Neural cell (in vitro differentiated cells): Measurements from ENCODE around the gene MORC3. TPM values are rescaled to one million over a fixed set of nuclear protein-coding genes. Genes with fewer than 3 reads are reported as not detected.

Experiments
- H2AFZ ChIP-seq: fragments of 200-600, 300-800 bp; sonication (generic), shearing (Covaris generic); 2 replicates; pipeline ENCODE4 v1.6.0; 2014; ENCODE audit warnings: low read depth, mild to moderate bottlenecking, antibody characterized with exemption, low read length, moderate library complexity
- H3F3A ChIP-seq: fragments of 200-600 bp; shearing (Covaris generic); 2 replicates; pipeline ENCODE4 v1.6.1; 2016; ENCODE audit warnings: mild to moderate bottlenecking, moderate library complexity, mixed read lengths, antibody characterized with exemption, low read length; ENCODE audit not compliant: insufficient read depth, poor library complexity, severe bottlenecking
- H3K27ac ChIP-seq: fragments of 200-600, 300-800 bp; sonication (generic), shearing (Covaris generic); 2 replicates; pipeline ENCODE4 v1.5.1; 2014; ENCODE audit warnings: mild to moderate bottlenecking, low read length, moderate library complexity
- H3K27me3 ChIP-seq: fragments of 300-800, 200-600 bp; sonication (generic), shearing (Covaris generic); 2 replicates; pipeline ENCODE4 v1.6.0; 2014; ENCODE audit warnings: mild to moderate bottlenecking, low read depth, low read length, moderate library complexity; ENCODE audit not compliant: insufficient read depth
- H3K36me3 ChIP-seq: fragments of 300-800, 200-600 bp; sonication (generic), shearing (Covaris generic); 2 replicates; pipeline ENCODE4 v1.5.1; 2014; ENCODE audit warnings: mild to moderate bottlenecking, antibody characterized with exemption, low read length, moderate library complexity; ENCODE audit not compliant: insufficient read depth
- H3K4me2 ChIP-seq: fragments of 300-800, 200-600 bp; sonication (generic), shearing (Covaris generic); 2 replicates; pipeline ENCODE4 v1.6.0; 2014; ENCODE audit warnings: mild to moderate bottlenecking, low read length
- H3K4me3 ChIP-seq: fragments of 300-800, 200-600 bp; sonication (generic), shearing (Covaris generic); 2 replicates; pipeline ENCODE4 v1.5.1; 2014; ENCODE audit warnings: mild to moderate bottlenecking, low read length, moderate library complexity
- H3K79me2 ChIP-seq: fragments of 200-600 bp; shearing (Covaris generic); replicated peaks from 2 replicates; pipeline ENCODE4 v1.6.0; 2014; ENCODE audit warnings: mild to moderate bottlenecking, low read length, moderate library complexity; ENCODE audit not compliant: insufficient read depth
- H3K9ac ChIP-seq: fragments of 300-800, 200-600 bp; sonication (generic), shearing (Covaris generic); 2 replicates; pipeline ENCODE4 v1.6.1; 2016; ENCODE audit warnings: mild to moderate bottlenecking, low read length, mixed read lengths
- H3K9me2 ChIP-seq: fragments of 200-600 bp; shearing (Covaris generic); 2 replicates; pipeline ENCODE4 v1.6.1; 2016; ENCODE audit warnings: mild to moderate bottlenecking, low read length, mixed read lengths; ENCODE audit not compliant: insufficient read depth
- H3K9me3 ChIP-seq: fragments of 200-600, 300-800 bp; sonication (generic), shearing (Covaris generic); 2 replicates; pipeline ENCODE4 v1.6.1; 2016; ENCODE audit warnings: mild to moderate bottlenecking, mixed run types, low read length, moderate library complexity, mixed read lengths
- H4K20me1 ChIP-seq: fragments of 200-600 bp; shearing (Covaris generic); 2 replicates; pipeline ENCODE4 v1.6.1; 2016; ENCODE audit warnings: mild to moderate bottlenecking, mixed run types; ENCODE audit not compliant: insufficient read depth
- CTCF ChIP-seq: fragments of 450-650 bp; IDR thresholded peaks from 2 replicates; pipeline ENCODE4 v1.5.1; 2014; ENCODE audit warnings: antibody characterized with exemption, mild to moderate bottlenecking, moderate library complexity; ENCODE audit not compliant: poor library complexity, severe bottlenecking
- EP300 ChIP-seq: fragments of 450-650 bp; conservative IDR thresholded peaks from 2 replicates; pipeline ENCODE4 v1.6.1; 2014; ENCODE audit warnings: antibody characterized with exemption, mild to moderate bottlenecking, moderate library complexity; ENCODE audit not compliant: poor library complexity, severe bottlenecking
- EZH2 ChIP-seq: fragments of 200-600, 300-800 bp; shearing (Covaris generic), sonication (generic); IDR thresholded peaks from 2 replicates; pipeline ENCODE4 v1.6.1; 2014; ENCODE audit warnings: antibody characterized with exemption, low read length, borderline replicate concordance, mild to moderate bottlenecking; ENCODE audit not compliant: insufficient read depth, poor library complexity, severe bottlenecking
- MXI1 ChIP-seq: fragments of 450-650 bp; conservative IDR thresholded peaks from 2 replicates; pipeline ENCODE4 v1.6.1; 2014; ENCODE audit warnings: antibody characterized with exemption, mild to moderate bottlenecking; ENCODE audit not compliant: poor library complexity, severe bottlenecking
- POLR2AphosphoS5 ChIP-seq: IDR thresholded peaks from 2 replicates; pipeline ENCODE4 v1.6.1; 2012
- RAD21 ChIP-seq: fragments of 450-650 bp; conservative IDR thresholded peaks from 2 replicates; pipeline ENCODE4 v1.6.1; 2014; ENCODE audit warnings: antibody characterized with exemption, mild to moderate bottlenecking, moderate library complexity
- REST ChIP-seq: IDR thresholded peaks from 2 replicates; pipeline ENCODE4 v1.6.1; 2012; ENCODE audit warnings: borderline replicate concordance
- SMC3 ChIP-seq: fragments of 450-650 bp; conservative IDR thresholded peaks from 2 replicates; pipeline ENCODE4 v1.6.1; 2014; ENCODE audit warnings: antibody characterized with exemption, mild to moderate bottlenecking, moderate library complexity; ENCODE audit not compliant: poor library complexity
- TAF1 ChIP-seq: IDR thresholded peaks from 2 replicates; pipeline ENCODE4 v1.6.1; 2012; ENCODE audit warnings: low read depth
- polyA plus RNA-seq: library from polyadenylated mRNA; depleted of rRNA; stranded (reverse); fragments of >200 nt; gene quantifications from 2 replicates; pipeline ENCODE4 v1.2.3, GENCODE V29; 2014

Gene MORC3
- polyA plus RNA-seq, 1 donor from 2014 or later: 65.4 TPM

GRCh38 chr21:36377391-36377842 is 57.4 kb downstream of the MORC3 start:
- Histone ChIP-seq H3K9ac (no peak overlapping the region), H3F3A (no peaks in the 10 kb centered on the region), H2AFZ (no peak overlapping the region), H4K20me1 (no peaks in the 10 kb centered on the region), H3K9me2 (no peaks in the 10 kb centered on the region), H3K4me3 (no peak overlapping the region), H3K36me3 (no peaks in the 10 kb centered on the region), H3K27ac (no peak overlapping the region), H3K79me2 (no peaks in the 10 kb centered on the region), H3K9me3 (no peaks in the 10 kb centered on the region), H3K27me3 (no peaks in the 10 kb centered on the region), H3K4me2 (no peak overlapping the region)
- no peak for TF ChIP-seq CTCF
- no peak for TF ChIP-seq POLR2AphosphoS5
- no peak for TF ChIP-seq REST

GRCh38 chr21:36379251-36379650 is 59.3 kb downstream of the MORC3 start:
- no peaks in the 10 kb centered on the region for H3K9me2 ChIP-seq
- H3K4me3 ChIP-seq: no peak overlapping the region
- no peaks in the 10 kb centered on the region for H3K79me2 ChIP-seq
- H3K36me3 ChIP-seq: no peaks in the 10 kb centered on the region
- no peaks in the 10 kb centered on the region for H4K20me1 ChIP-seq
- no peaks in the 10 kb centered on the region for H3F3A ChIP-seq
- H3K27me3 ChIP-seq: no peaks in the 10 kb centered on the region
- H3K4me2 ChIP-seq: no peak overlapping the region
- no peak overlapping the region for H3K27ac ChIP-seq
- no peaks in the 10 kb centered on the region for H3K9me3 ChIP-seq
- TF ChIP-seq EZH2 (no peak), MXI1 (no peak), SMC3 (no peak), EP300 (no peak), CTCF (no peak), REST (no peak), RAD21 (no peak), POLR2AphosphoS5 (no peak), TAF1 (no peak)
- H3K9ac ChIP-seq: no peak overlapping the region
- no peak overlapping the region for H2AFZ ChIP-seq
